SHP77 treated with DMSO at 0.1 percent for 48 hours (cell line): ENCODE results near the gene GGTLC1.

Source experiments
- DNase-seq: peaks from one replicate; lab custom pipeline; 2025; lab: John Stamatoyannopoulos, UW

The GGTLC1 gene

GRCh38 chr20:23966298-23966697 lies 22.3 kb downstream of the GGTLC1 start:
- no peak for DNase-seq

- DNase-seq, result no peak
Observed at GRCh38 chr20:23963941-23964340, 24.6 kb downstream of the GGTLC1 start.

GRCh38 chr20:23962272-23962671 lies 26.3 kb downstream of the GGTLC1 start:
- no peak for DNase-seq

DNA sequence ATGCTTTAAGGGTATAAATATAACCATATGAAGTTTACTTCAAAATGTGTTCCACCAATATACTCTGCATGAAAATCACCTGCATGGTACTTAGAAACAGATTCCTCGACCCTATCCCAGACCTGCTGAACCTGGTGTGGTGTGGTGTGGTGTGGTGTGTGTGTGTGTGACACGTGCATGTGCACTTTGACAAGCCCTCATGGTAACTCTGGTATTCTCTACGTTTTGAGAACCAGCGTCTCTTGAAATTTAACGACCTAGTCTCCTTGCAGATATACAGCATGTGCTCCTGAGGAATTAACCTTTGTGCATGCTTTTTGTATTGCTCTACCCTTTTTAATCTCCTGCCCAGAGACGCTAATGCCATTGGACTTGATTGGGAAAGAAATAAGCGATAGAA lies 29.5 kb downstream of the GGTLC1 start:
- no peak for DNase-seq

DNA sequence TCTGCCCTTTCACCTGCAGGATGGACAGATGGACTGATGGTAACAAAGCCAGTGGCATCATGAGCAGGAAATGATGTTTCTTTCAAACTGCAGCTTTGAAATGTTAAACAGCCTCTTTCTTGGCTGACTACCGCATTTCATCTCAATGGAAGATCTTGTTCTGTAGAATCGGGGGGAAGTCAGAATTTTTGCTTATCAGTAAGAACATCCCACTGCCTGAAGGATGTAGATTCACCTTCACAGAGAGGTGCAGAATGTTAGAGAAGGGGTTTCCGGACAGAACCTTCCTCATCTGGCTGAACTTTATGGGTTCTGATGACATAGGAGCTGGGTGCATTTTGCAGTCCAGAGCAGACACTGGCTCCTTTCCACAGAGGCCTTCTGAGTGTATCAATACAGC lies 32.7 kb downstream of the GGTLC1 start:
- no peak for DNase-seq

- DNase-seq, result no peak
Observed at GRCh38 chr20:23954008-23954745, 34.4 kb downstream of the GGTLC1 start.

DNA sequence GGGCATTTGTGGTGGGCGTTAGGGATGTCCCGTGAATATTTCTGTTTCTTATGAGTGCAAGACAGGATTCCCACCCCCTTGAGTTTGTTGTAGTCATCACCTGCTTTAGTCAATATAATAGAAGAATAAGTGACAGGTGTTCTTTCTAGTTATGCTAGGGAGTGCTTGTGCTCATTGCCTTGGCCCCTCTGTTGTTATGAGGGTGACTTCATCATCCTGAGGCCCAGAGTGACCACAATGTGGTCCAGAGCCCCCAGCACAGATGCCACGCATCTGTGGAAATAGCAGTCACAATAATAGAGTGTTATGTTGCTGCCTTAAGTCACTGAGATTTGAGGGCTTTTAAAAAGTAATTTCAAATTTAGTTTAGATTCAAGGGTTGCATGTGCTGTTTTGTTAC lies 42.4 kb downstream of the GGTLC1 start:
- DNase-seq, result no peak

DNA sequence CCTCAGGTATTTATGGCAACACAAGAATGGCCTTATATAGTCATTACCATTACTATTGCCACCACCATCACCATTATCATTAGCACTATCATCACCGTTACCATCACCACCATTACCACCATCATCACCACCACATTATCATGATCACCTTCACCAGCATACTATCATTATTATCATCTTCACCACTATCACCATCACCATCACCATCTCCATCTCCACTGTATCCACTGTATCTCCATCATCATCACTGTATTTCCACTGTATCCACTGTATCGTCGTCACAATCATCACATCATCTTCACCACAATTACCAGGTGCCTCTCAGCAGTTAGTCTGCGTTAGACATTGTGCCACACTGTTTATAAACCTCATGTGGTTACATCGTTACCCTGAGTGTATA lies 45.3 kb downstream of the GGTLC1 start:
- DNase-seq, result no peak

DNA sequence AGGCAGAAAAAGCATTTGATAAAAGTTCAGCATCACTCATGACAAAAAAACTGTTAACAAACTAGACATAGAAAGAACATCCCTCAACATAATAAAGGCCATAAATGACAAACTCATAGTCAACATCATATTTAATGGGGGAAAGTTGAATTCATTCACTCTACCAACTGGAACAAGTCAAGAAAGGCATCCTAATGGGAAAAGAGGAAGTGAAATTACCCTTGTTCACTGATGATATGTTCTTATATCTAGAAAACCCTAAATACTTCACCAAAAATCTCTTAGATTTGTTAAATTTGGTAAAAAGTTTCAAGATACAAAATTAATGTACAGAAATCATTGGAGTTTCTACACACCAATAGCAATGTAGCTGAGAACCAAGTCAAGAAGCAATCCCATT lies 48.9 kb downstream of the GGTLC1 start:
- no peak for DNase-seq

- DNase-seq, result no peak
Observed at GRCh38 chr20:23939063-23939462, 49.5 kb downstream of the GGTLC1 start.

- DNase-seq, result no peak
Observed at GRCh38 chr20:23938118-23938438, 50.5 kb downstream of the GGTLC1 start.

DNA sequence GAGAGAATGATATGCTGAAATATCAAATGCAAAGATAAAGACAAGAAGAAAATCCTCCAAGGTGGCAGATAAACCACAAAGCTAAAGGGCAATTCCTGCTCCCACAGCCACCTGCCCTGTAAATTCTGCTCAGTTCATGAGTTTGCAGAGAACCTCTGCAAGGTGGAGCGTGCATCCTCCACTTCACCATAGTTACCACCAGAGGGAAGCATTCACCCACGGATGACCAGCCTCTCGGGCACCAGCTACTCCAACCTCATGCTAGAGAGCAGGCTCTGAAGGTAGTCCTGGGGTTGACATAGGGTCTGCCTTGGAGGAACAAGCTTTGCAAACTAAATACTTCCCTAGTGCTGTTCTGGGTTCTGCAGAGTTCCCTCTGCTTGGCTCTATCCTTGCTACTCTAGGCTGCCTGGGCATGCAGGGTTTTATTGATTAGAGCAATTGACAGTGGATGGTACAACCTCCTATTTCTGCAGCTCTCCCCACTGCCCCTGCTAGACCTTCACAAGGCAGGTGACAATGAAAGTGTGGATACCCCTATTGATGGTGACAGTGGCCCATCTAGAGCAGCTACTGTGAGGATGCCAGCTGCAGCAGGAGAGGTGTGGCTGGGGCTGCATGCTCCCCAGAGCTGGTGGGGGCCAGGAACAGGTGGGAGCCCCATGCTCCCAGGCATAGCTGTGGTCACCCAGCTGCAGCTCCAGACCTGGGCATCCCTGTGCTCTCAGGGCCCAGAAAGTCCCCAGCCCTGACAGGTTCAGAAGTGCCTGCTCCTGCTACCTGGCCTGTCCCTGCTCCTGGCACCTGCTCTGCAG lies 51.1 kb downstream of the GGTLC1 start:
- peak; percentile 38 for DNase-seq
